Thyroid gland (tissue), 4 donors: ENCODE data around the gene PLA2G4A.

Experiments used
- POLR2A ChIP-seq, 2 donors: fragments of 450-650 bp; IDR thresholded peaks; one replicate each; pipeline ENCODE4 v1.6.1; 2017; ENCODE audit warnings: antibody characterized with exemption in 2 of 2, mild to moderate bottlenecking in 2 of 2, moderate library complexity in 1 of 2
- TF ChIP-seq, protein P1 (sequence below), 6 experiments: fragments of 200-600 bp in 3 of 6; fragments of 450-650 bp in 3 of 6; sonication (generic) in 3 of 6; IDR thresholded peaks; one replicate each; pipeline ENCODE4 v1.5.1; 2016 to 2019; ENCODE audit warnings: antibody characterized with exemption in 6 of 6, mild to moderate bottlenecking in 2 of 6, inconsistent platforms in 1 of 6, moderate library complexity in 1 of 6

DNA sequence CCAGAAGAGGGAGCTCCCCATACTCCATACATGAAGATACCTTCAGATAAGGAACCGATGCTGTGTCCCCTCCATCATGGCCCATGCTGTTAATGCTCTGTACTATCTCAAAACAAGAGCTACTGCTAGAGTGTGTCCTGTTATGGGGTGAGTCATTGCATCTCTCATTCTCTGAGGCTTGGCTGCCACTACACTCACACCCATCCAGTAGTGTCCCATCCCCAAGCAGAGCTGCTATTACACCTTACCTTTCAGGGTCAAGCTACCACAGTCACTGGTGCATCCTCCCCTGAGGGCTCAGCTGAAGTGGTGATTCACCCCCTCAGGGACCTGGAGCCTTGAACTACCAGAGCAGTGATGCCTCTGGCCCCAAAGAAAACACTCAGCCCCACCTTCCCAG, 198.5 kb downstream of the PLA2G4A start:
- TF ChIP-seq POLR2A (IDR thresholded peaks at IDR 0.05): no peak
- TF ChIP-seq, protein P1, sequence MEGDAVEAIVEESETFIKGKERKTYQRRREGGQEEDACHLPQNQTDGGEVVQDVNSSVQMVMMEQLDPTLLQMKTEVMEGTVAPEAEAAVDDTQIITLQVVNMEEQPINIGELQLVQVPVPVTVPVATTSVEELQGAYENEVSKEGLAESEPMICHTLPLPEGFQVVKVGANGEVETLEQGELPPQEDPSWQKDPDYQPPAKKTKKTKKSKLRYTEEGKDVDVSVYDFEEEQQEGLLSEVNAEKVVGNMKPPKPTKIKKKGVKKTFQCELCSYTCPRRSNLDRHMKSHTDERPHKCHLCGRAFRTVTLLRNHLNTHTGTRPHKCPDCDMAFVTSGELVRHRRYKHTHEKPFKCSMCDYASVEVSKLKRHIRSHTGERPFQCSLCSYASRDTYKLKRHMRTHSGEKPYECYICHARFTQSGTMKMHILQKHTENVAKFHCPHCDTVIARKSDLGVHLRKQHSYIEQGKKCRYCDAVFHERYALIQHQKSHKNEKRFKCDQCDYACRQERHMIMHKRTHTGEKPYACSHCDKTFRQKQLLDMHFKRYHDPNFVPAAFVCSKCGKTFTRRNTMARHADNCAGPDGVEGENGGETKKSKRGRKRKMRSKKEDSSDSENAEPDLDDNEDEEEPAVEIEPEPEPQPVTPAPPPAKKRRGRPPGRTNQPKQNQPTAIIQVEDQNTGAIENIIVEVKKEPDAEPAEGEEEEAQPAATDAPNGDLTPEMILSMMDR (IDR thresholded peaks at IDR 0.05): no peak
